ENCODE measurements around the gene ZNF516.

DNA sequence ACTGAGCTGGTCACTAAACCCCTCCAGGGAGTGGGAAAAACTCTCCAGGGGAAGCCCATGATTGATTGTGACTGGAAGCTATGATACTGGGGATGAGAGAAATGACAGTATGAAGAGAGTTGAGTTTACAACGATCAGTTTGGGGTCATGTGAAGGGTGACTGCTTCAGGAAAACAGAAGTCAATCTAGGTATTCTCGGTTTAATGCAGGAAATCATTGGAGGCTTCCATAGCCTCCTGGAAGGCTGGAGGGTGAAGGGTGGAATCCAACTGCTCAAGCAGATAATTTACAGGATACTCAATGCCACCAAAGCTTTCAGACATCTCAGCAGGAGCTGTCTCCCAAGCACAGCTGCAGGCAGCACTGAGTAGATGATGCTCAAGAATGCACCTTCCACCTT is 154.6 kb downstream of the ZNF516 start:
- TF ChIP-seq, protein P1, sequence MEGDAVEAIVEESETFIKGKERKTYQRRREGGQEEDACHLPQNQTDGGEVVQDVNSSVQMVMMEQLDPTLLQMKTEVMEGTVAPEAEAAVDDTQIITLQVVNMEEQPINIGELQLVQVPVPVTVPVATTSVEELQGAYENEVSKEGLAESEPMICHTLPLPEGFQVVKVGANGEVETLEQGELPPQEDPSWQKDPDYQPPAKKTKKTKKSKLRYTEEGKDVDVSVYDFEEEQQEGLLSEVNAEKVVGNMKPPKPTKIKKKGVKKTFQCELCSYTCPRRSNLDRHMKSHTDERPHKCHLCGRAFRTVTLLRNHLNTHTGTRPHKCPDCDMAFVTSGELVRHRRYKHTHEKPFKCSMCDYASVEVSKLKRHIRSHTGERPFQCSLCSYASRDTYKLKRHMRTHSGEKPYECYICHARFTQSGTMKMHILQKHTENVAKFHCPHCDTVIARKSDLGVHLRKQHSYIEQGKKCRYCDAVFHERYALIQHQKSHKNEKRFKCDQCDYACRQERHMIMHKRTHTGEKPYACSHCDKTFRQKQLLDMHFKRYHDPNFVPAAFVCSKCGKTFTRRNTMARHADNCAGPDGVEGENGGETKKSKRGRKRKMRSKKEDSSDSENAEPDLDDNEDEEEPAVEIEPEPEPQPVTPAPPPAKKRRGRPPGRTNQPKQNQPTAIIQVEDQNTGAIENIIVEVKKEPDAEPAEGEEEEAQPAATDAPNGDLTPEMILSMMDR (IDR thresholded peaks at IDR 0.05; ENCODE audit: low read length), result no peak
- TF ChIP-seq EZH2 (IDR thresholded peaks at IDR 0.05; ENCODE audit: borderline replicate concordance, low read length), result no peak

All from OCI-LY1 (cell line).